ENCODE results near the gene LINGO1. TPM values are rescaled to one million over a fixed set of nuclear protein-coding genes. Genes with fewer than 3 reads are reported as not detected.

Gene LINGO1
- total and polyA plus RNA-seq, 2 experiments from 2014 or later = 31.8 to 37.0 TPM

DNA sequence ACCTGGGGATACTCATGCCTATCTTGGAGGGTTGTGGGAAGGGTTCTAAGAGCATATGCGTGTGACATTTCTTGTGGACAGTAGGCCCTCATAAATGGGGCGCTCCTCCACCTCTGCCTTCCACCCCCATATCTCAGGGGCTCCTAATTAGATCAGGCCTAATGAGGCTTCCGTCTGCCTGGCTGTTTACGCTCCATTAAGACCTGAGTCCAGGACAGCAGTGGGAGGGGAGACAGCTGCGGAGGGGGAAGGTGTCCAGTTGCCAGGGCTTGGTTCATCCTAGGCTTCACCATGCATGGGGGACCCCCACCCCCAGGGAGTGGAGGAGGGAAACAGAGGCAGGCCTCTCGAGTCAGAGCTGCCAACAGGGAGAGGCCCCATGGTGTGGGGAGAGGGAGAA, 9.3 kb upstream of the LINGO1 start:
- H3K27me3 ChIP-seq = no peaks in the 10 kb centered on the region

DNA sequence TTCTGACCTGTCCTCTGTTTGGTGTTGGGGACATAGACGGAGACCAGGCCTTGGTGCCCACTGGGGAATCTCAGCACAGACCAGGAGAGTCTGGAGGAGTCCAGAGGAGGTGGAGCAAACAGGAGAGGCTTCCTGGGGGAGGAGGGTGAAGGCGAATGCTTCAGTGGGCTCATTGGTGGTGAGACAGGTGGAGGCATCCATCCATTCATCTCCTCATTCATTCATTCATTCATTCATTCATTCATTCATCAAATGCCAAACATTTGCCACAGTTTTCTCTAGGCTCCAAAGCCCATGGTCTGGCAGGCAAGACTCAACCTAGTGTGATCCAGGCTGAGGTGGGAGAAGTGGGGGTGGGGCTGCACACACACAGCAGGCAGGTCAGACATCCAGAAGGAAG, 7.9 kb upstream of the LINGO1 start:
- DNase-seq (ENCODE audit: low read depth in 1 of 2, low spot score in 1 of 2) = no peak
- H3K27me3 ChIP-seq = no peaks in the 10 kb centered on the region
- H3K4me3 ChIP-seq = no peak overlapping the region
- no peaks in the 10 kb centered on the region for H3K9me3 ChIP-seq (ENCODE audit: low read depth)
- H3K4me1 ChIP-seq (ENCODE audit: low read depth) = no peaks in the 10 kb centered on the region
- TF ChIP-seq, protein P1, sequence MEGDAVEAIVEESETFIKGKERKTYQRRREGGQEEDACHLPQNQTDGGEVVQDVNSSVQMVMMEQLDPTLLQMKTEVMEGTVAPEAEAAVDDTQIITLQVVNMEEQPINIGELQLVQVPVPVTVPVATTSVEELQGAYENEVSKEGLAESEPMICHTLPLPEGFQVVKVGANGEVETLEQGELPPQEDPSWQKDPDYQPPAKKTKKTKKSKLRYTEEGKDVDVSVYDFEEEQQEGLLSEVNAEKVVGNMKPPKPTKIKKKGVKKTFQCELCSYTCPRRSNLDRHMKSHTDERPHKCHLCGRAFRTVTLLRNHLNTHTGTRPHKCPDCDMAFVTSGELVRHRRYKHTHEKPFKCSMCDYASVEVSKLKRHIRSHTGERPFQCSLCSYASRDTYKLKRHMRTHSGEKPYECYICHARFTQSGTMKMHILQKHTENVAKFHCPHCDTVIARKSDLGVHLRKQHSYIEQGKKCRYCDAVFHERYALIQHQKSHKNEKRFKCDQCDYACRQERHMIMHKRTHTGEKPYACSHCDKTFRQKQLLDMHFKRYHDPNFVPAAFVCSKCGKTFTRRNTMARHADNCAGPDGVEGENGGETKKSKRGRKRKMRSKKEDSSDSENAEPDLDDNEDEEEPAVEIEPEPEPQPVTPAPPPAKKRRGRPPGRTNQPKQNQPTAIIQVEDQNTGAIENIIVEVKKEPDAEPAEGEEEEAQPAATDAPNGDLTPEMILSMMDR (IDR thresholded peaks at IDR 0.05; ENCODE audit: low read depth, low read length) = no peak
- no peaks in the 10 kb centered on the region for H3K36me3 ChIP-seq
- H3K27ac ChIP-seq = no peak overlapping the region

More for the DNA sequence above, 9.3 kb upstream of the LINGO1 start:
- Histone ChIP-seq H3K4me1 (ENCODE audit: low read depth) (no peaks in the 10 kb centered on the region), H3K27ac (no peak overlapping the region), H3K36me3 (no peaks in the 10 kb centered on the region), H3K4me3 (no peak overlapping the region), H3K9me3 (ENCODE audit: low read depth) (no peaks in the 10 kb centered on the region)
- TF ChIP-seq, protein P1 (IDR thresholded peaks at IDR 0.05; ENCODE audit: low read depth, low read length) = no peak
- no peak for DNase-seq (ENCODE audit: low read depth in 1 of 2, low spot score in 1 of 2)

DNA sequence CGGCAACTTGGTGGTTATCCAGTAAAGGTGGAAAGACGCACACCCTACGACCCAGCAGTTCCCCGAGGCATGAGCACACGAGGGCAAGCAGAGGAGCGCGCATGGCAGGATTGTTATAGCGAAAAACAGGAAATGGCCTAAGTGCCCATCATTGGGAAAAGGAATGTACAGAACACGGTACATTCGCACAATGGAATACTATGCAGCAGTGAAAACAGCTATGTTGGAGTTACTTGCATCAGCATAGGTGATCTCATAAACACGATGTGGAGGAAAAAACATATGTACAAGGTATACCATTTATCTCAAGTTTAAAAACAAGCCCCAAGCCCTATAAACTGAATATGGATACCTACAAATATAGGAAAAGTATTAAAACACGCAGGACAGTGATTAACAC, 6.7 kb upstream of the LINGO1 start:
- TF ChIP-seq, protein P1 (IDR thresholded peaks at IDR 0.05; ENCODE audit: low read depth, low read length) = no peak
- Histone ChIP-seq H3K4me3 (no peak overlapping the region), H3K36me3 (no peaks in the 10 kb centered on the region), H3K27me3 (peaks cover 5% of the 10 kb centered on the region), H3K9me3 (ENCODE audit: low read depth) (no peaks in the 10 kb centered on the region), H3K27ac (no peak overlapping the region), H3K4me1 (ENCODE audit: low read depth) (no peaks in the 10 kb centered on the region)
- no peak for DNase-seq (ENCODE audit: low read depth in 1 of 2, low spot score in 1 of 2)

DNA sequence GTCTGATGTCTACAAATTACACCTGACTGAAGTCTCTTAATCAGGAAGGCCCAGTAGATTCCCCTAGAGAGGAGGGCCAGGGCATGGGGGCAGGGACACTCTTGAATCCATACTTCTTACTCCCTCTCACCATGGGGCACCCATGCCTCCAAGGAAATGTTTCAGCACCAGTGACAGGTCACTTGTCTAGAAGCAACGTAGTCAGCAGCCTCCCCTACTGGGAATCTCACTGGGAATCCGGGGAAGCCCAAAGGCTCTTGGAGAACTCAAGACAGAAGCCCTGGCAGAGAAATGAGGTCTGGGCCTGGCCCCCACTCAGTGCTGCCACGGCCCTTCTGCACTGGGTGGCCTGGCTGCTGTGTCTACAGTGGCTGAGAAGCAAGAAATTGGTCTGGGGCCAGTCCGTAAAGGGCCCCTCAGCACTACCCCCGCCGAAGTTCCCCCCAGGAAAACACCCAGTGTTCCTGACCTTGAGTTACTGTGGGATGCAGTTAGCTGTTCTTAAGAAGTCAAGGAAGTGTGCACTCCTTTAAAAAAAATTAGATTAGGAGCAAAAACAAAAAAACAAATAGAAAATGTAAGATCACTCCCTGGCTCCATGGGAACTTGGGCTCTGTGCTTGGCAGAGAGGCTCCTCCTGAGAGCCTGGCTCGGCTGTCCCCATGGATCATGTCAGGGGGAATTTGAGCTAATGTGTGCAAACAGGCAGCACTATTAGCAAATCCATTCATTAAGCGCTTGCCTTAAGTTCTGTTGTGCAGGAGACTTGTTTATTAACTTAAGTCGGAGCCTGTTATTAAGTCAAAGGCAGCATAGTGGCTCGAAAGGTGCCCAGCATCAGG, 5.4 kb upstream of the LINGO1 start:
- Histone ChIP-seq H3K4me1 (ENCODE audit: low read depth) (no peaks in the 10 kb centered on the region), H3K9me3 (ENCODE audit: low read depth) (no peaks in the 10 kb centered on the region), H3K4me3 (no peak overlapping the region), H3K27me3 (peaks cover 5% of the 10 kb centered on the region), H3K36me3 (no peaks in the 10 kb centered on the region), H3K27ac (no peak overlapping the region)
- DNase-seq (ENCODE audit: low read depth in 1 of 2, low spot score in 1 of 2) = peak in 1 of 2 donors; percentile 60
- TF ChIP-seq, protein P1 (IDR thresholded peaks at IDR 0.05; ENCODE audit: low read depth, low read length) = no peak

DNA sequence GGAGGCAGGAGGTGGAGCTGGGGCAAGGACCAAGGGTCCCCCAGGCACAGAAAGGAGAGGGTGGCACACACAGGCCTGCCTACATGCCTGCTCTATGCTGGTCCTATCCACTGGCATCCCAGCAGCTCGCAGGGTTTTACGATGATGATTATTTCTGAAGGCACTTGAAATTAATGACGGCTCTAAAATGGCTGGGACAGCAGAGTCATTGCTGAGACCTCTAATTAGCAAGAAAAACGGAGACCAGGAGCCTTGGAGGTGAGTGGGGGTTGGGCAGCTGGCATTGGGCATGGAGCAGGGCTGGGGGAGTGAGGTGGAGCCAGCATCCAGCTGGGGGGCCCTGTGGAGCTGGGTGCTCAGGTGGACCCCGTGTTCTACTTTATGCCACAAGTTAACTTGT, 3.5 kb upstream of the LINGO1 start:
- TF ChIP-seq, protein P1 (IDR thresholded peaks at IDR 0.05; ENCODE audit: low read depth, low read length) = no peak

More for the DNA sequence above, 3.5 kb upstream of the LINGO1 start:
- Histone ChIP-seq H3K27me3 (peaks cover 5% of the 10 kb centered on the region), H3K4me1 (ENCODE audit: low read depth) (peaks cover under 1% of the 10 kb centered on the region), H3K36me3 (no peaks in the 10 kb centered on the region), H3K27ac (no peak overlapping the region), H3K9me3 (ENCODE audit: low read depth) (no peaks in the 10 kb centered on the region), H3K4me3 (no peak overlapping the region)
- no peak for DNase-seq (ENCODE audit: low read depth in 1 of 2, low spot score in 1 of 2)

Measured in cardiac muscle cell (in vitro differentiated cells and primary cell).